H1 (cell line): Measurements from ENCODE around the gene SPTB. TPM values are rescaled to one million over a fixed set of nuclear protein-coding genes. Genes with fewer than 3 reads are reported as not detected.

ENCODE experiments used
- CTCF ChIA-PET: fragments of 300-600 bp; sonication (Branson Sonifier 250); formaldehyde crosslinking; loops from one replicate; lab custom pipeline; 2021; ENCODE audit not compliant: partially characterized antibody; lab: Charles Lee
- POLR2A ChIA-PET: fragments of 300-600 bp; sonication (Branson Sonifier 250); formaldehyde crosslinking; loops from one replicate; lab custom pipeline; 2021; ENCODE audit warnings: inconsistent platforms; ENCODE audit not compliant: partially characterized antibody; lab: Charles Lee
- DNase-seq, 2 experiments: peaks; one replicate each; pipeline versions ENCODE4 v3.0.0 to v3.0.0-alpha.2; 2010 to 2022; ENCODE audit warnings: low spot score in 2 of 2, low read depth in 1 of 2, mixed read lengths in 1 of 2
- FAIRE-seq: peaks from 2 replicates; lab custom pipeline; 2011; peaks lifted over from hg19 to GRCh38; lab: Jason Lieb, UNC
- H2AFZ ChIP-seq: 2 replicates; pipeline ENCODE4 v1.8.1; 2012; ENCODE audit warnings: low read length, inconsistent platforms
- H2AK5ac ChIP-seq: 2 replicates; pipeline ENCODE4 v1.6.1; 2013; ENCODE audit warnings: low read depth, low read length
- H2BK120ac ChIP-seq: replicated peaks from 2 replicates; pipeline ENCODE3; 2013; ENCODE audit warnings: low read depth, low read length, inconsistent platforms
- H2BK12ac ChIP-seq: 2 replicates; pipeline ENCODE4 v1.6.1; 2013; ENCODE audit warnings: low read depth, low read length
- H2BK15ac ChIP-seq: 2 replicates; pipeline ENCODE4 v1.6.1; 2013; ENCODE audit warnings: low read length
- H2BK20ac ChIP-seq: 2 replicates; pipeline ENCODE4 v1.6.1; 2013; ENCODE audit warnings: low read length
- H2BK5ac ChIP-seq: 2 replicates; pipeline ENCODE4 v1.6.1; 2013; ENCODE audit warnings: low read depth, low read length
- H3K14ac ChIP-seq: 2 replicates; pipeline ENCODE4 v1.6.1; 2013; ENCODE audit warnings: inconsistent platforms; ENCODE audit not compliant: insufficient read length
- H3K18ac ChIP-seq: 2 replicates; pipeline ENCODE4 v1.6.1; 2013; ENCODE audit warnings: low read length; ENCODE audit errors: extremely low read depth
- H3K23ac ChIP-seq: 2 replicates; pipeline ENCODE4 v1.6.1; 2013; ENCODE audit warnings: inconsistent platforms; ENCODE audit not compliant: insufficient read length
- H3K23me2 ChIP-seq: 2 replicates; pipeline ENCODE4 v1.6.1; 2013; ENCODE audit warnings: low read depth, low read length
- H3K27ac ChIP-seq: 2 replicates; pipeline ENCODE4 v1.6.1; 2011; ENCODE audit warnings: low read depth, low read length, inconsistent platforms
- H3K27me3 ChIP-seq, 4 experiments: replicated peaks in 1 of 4; 1 replicate in 1 of 4; 2 replicates in 3 of 4; pipeline versions ENCODE4 v1.6.1 to v1.8.1; 2011 to 2013; ENCODE audit warnings: low read length in 3 of 4, mild to moderate bottlenecking in 3 of 4, inconsistent platforms in 2 of 4, mixed read lengths in 2 of 4, moderate library complexity in 1 of 4; ENCODE audit not compliant: control insufficient read depth in 3 of 4, insufficient read depth in 3 of 4; ENCODE audit errors: extremely low read depth in 1 of 4
- H3K36me3 ChIP-seq, 4 experiments: 2 replicates each; pipeline versions ENCODE4 v1.6.1 to v1.8.1; 2011 to 2013; ENCODE audit warnings: mild to moderate bottlenecking in 4 of 4, low read length in 3 of 4, moderate library complexity in 2 of 4, control low read depth in 1 of 4, inconsistent platforms in 1 of 4; ENCODE audit not compliant: insufficient read depth in 4 of 4, control insufficient read depth in 2 of 4
- H3K4ac ChIP-seq: replicated peaks from 2 replicates; pipeline ENCODE3; 2013; ENCODE audit warnings: low read length, low read depth, mixed read lengths, inconsistent platforms; ENCODE audit not compliant: insufficient read length
- H3K4me1 ChIP-seq, 4 experiments: replicated peaks in 1 of 4; 1 replicate in 1 of 4; 2 replicates in 3 of 4; pipeline versions ENCODE4 v1.6.1 to v1.8.1; 2011 to 2013; ENCODE audit warnings: low read length in 3 of 4, inconsistent platforms in 2 of 4, mixed read lengths in 1 of 4; ENCODE audit not compliant: insufficient read depth in 4 of 4, control insufficient read depth in 3 of 4
- H3K4me2 ChIP-seq, 2 experiments: 2 replicates each; pipeline versions ENCODE4 v1.6.1 to v1.8.1; 2011 to 2013; ENCODE audit warnings: low read depth in 2 of 2, low read length in 2 of 2, control low read depth in 1 of 2, inconsistent platforms in 1 of 2, mild to moderate bottlenecking in 1 of 2; ENCODE audit not compliant: insufficient read depth in 1 of 2
- H3K4me3 ChIP-seq, 4 experiments: fragments of 200-600, 300-600 bp in 1 of 4; sonication (generic), shearing (Covaris generic), sonication (Bioruptor Twin) in 1 of 4; 2 replicates each; pipeline versions ENCODE4 v1.5.1 to v1.8.1; 2011 to 2016; ENCODE audit warnings: low read length in 4 of 4, low read depth in 3 of 4, control low read depth in 2 of 4, inconsistent platforms in 2 of 4, mild to moderate bottlenecking in 2 of 4, mixed read lengths in 1 of 4, moderate library complexity in 1 of 4; ENCODE audit not compliant: insufficient read depth in 2 of 4; ENCODE audit errors: extremely low read depth in 1 of 4
- H3K56ac ChIP-seq: replicated peaks from 2 replicates; pipeline ENCODE3; 2013; ENCODE audit warnings: low read depth, mild to moderate bottlenecking, mixed read lengths, low read length, inconsistent platforms; ENCODE audit not compliant: insufficient read length
- H3K79me1 ChIP-seq: 2 replicates; pipeline ENCODE4 v1.6.1; 2013; ENCODE audit warnings: low read depth, low read length, control low read depth
- H3K79me2 ChIP-seq, 2 experiments: 2 replicates each; pipeline versions ENCODE4 v1.6.1 to v1.8.1; 2012 to 2013; ENCODE audit warnings: low read length in 2 of 2, mild to moderate bottlenecking in 2 of 2, inconsistent platforms in 1 of 2; ENCODE audit not compliant: insufficient read depth in 2 of 2, control insufficient read depth in 1 of 2
- H3K9ac ChIP-seq, 4 experiments: replicated peaks in 1 of 4; 1 replicate in 1 of 4; 2 replicates in 3 of 4; pipeline versions ENCODE4 v1.6.1 to v1.8.1; 2011 to 2013; ENCODE audit warnings: low read depth in 3 of 4, low read length in 3 of 4, control low read depth in 2 of 4, mild to moderate bottlenecking in 2 of 4, moderate library complexity in 2 of 4, inconsistent platforms in 1 of 4; ENCODE audit errors: extremely low read depth in 1 of 4
- H3K9me3 ChIP-seq, 2 experiments: 2 replicates each; pipeline versions ENCODE4 v1.6.1 to v1.8.1; 2012 to 2013; ENCODE audit warnings: mild to moderate bottlenecking in 2 of 2, moderate library complexity in 2 of 2, control low read depth in 1 of 2, inconsistent platforms in 1 of 2, low read depth in 1 of 2, low read length in 1 of 2, mixed read lengths in 1 of 2; ENCODE audit not compliant: insufficient read depth in 2 of 2
- H4K20me1 ChIP-seq, 2 experiments: replicated peaks in 1 of 2; 2 replicates each; pipeline versions ENCODE3 to v1.8.1; 2011 to 2013; ENCODE audit warnings: inconsistent platforms in 2 of 2, low read length in 2 of 2, mild to moderate bottlenecking in 1 of 2; ENCODE audit not compliant: insufficient read depth in 2 of 2, control insufficient read depth in 1 of 2
- H4K5ac ChIP-seq: 2 replicates; pipeline ENCODE4 v1.6.1; 2013; ENCODE audit warnings: low read length, low read depth, mixed read lengths, inconsistent platforms; ENCODE audit not compliant: insufficient read length
- H4K8ac ChIP-seq: 2 replicates; pipeline ENCODE4 v1.8.0; 2013; ENCODE audit warnings: mild to moderate bottlenecking, moderate library complexity, low read length, inconsistent platforms; ENCODE audit not compliant: insufficient read depth; ENCODE audit errors: extremely low read depth
- H4K91ac ChIP-seq: replicated peaks from 2 replicates; pipeline ENCODE3; 2013; ENCODE audit warnings: low read length, mixed read lengths, inconsistent platforms; ENCODE audit not compliant: insufficient read length
- EP300 ChIP-seq, 2 experiments: IDR thresholded peaks; 1 replicate in 1 of 2; 2 replicates in 1 of 2; pipeline ENCODE4 v1.6.1; 2011 to 2012; ENCODE audit warnings: low read depth in 2 of 2, low read length in 2 of 2, mild to moderate bottlenecking in 2 of 2, borderline replicate concordance in 1 of 2, inconsistent platforms in 1 of 2, moderate library complexity in 1 of 2
- PHF8 ChIP-seq: fragments of 200-600 bp; sonication (generic); conservative IDR thresholded peaks from 2 replicates; pipeline ENCODE4 v1.7.1; 2012; ENCODE audit warnings: low read depth, mild to moderate bottlenecking, inconsistent platforms, low read length, moderate library complexity
- POU5F1 ChIP-seq: IDR thresholded peaks from 2 replicates; pipeline ENCODE4 v1.6.1; 2011; ENCODE audit warnings: low read depth, mild to moderate bottlenecking, low read length, moderate library complexity
- SAP30 ChIP-seq: fragments of 300-600 bp; sonication (generic); IDR thresholded peaks from 2 replicates; pipeline ENCODE4 v1.7.1; 2012; ENCODE audit warnings: low read length, moderate library complexity, mild to moderate bottlenecking, inconsistent platforms; ENCODE audit not compliant: insufficient read depth, insufficient replicate concordance
- SRF ChIP-seq: IDR thresholded peaks from 2 replicates; pipeline ENCODE4 v1.6.1; 2011; ENCODE audit warnings: mild to moderate bottlenecking, low read depth, low read length, moderate library complexity
- WGBS, 2 experiments: shearing (Covaris generic) in 1 of 2; methylation state at CpG; one replicate each; pipeline versions ENCODE4 v1.1.6 to v1.1.7; 2013 to 2015; ENCODE audit warnings: low lambda C conversion rate in 2 of 2, mixed read lengths in 2 of 2, inconsistent platforms in 1 of 2, low coverage in 1 of 2, missing lambda C conversion rate in 1 of 2; ENCODE audit not compliant: insufficient replicate concordance in 2 of 2, insufficient coverage in 1 of 2, insufficient read length in 1 of 2; ENCODE audit errors: extremely low coverage in 1 of 2, missing lambda C conversion rate in 1 of 2; 5-methylcytosine and 5-hydroxymethylcytosine counted together
- polyA plus RNA-seq, 7 experiments: library from polyadenylated mRNA; depleted of rRNA in 3 of 7; stranded (reverse) in 5 of 7; unstranded in 2 of 7; fragments of >200 nt in 5 of 7; fragments of 200-250 nt in 2 of 7; gene quantifications; 1 replicate in 5 of 7; 2 replicates in 1 of 7; 4 replicates in 1 of 7; pipeline versions ENCODE4 v1.2.1 to v1.2.3, GENCODE V29; 2011 to 2013; ENCODE audit warnings: missing spikeins in 2 of 7, mixed read lengths in 2 of 7
- total RNA-seq: library from RNA; stranded (reverse); fragmentation: NEBNext Ultra II Directional; extraction: Animal tissue kit (Norgen Biotek cat#: 25700); gene quantifications from 2 replicates; pipeline ENCODE4 v1.2.1, GENCODE V29; 2021
- TF ChIP-seq, protein P1 (sequence below): IDR thresholded peaks from 2 replicates; pipeline ENCODE4 v1.6.1; 2011; ENCODE audit warnings: low read depth, mild to moderate bottlenecking, low read length; ENCODE audit not compliant: insufficient read depth

SPTB gene
- total and polyA plus RNA-seq, 2 of the 8 experiments (the other 6 are each of a cell fraction or from before 2014, with no cell fraction given): 0.30 to 2.4 TPM

DNA sequence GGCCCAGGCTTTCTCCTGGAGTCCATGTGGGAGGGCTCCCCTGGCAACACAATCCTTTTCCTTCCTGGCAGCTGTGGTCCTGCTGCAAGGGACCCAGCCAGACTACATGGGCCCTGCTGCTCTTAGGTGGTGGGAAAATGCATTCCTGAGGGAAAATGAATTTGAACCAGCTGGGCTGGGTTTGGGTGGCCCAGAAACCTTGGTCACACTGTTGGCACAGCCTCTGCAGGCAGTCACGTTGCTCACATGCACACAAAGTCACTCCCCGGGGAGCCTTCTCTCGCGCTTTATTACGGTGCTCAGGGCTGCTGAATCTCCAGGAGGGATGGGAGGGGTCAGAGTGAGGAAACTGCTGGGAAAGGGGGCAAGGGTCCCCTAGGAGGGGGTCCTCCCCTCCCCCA is 158.3 kb downstream of the SPTB start:
- POLR2A ChIA-PET: interaction anchor here (0.9 to 3.2 kb wide), 4 partner anchors 13 to 217 kb away, joined by 3 to 13 read pairs (median 6); partner anchors contain the start of genes PLEKHG3 and ZBTB1
- Histone ChIP-seq H3K18ac (peak overlapping the region; percentile 89), H4K5ac (no peak overlapping the region), H3K79me2 (peaks cover 12 to 98% of the 10 kb centered on the region in 2 experiments), H3K4ac (no peak overlapping the region), H2BK15ac (peak overlapping the region; percentile 63; the same call in 1 of the 2 replicates), H3K4me3 (no peak overlapping the region), H2BK5ac (0 out of 2 replicates have a peak overlapping the region, but pooled peaks have one; percentile 1), H2BK12ac (0 out of 2 replicates have a peak overlapping the region, but pooled peaks have one; percentile 77), H3K23ac (no peak overlapping the region), H2AK5ac (no peak overlapping the region), H3K4me2 (peak overlapping the region in 1 of 2 experiments; percentile 31; a peak in 1 of 4 replicates), H4K91ac (peak overlapping the region; percentile 6), H4K8ac (peak overlapping the region; percentile 9; the same call in 1 of the 2 replicates), H3K14ac (no peak overlapping the region), H4K20me1 (peaks cover 37 to 57% of the 10 kb centered on the region in 2 experiments), H3K36me3 (no peaks in the 10 kb centered on the region), H3K27ac (peak overlapping the region; percentile 20; the same call in 1 of the 2 replicates), H3K56ac (no peak overlapping the region), H3K79me1 (peaks cover 22% of the 10 kb centered on the region), H3K9me3 (no peaks in the 10 kb centered on the region), H2AFZ (no peak overlapping the region), H2BK20ac (no peak overlapping the region), H3K9ac (no peak overlapping the region), H2BK120ac (no peak overlapping the region), H3K4me1 (peaks cover 57 to 81% (median 68%) of the 10 kb centered on the region in 4 experiments), H3K23me2 (peaks cover 6% of the 10 kb centered on the region; the same call in 1 of the 2 replicates), H3K27me3 (0 out of 7 replicates have a peak, but pooled peaks cover 0 to 3% (median 0%) of the 10 kb centered on the region in 4 experiments)
- TF ChIP-seq SAP30 (no peak), EP300 (IDR thresholded peaks at IDR 0.05; ENCODE audit: borderline replicate concordance in 1 of 2, low read depth in 2 of 2, low read length in 2 of 2) (no peak), PHF8 (no peak), SRF (no peak), POU5F1 (no peak)
- TF ChIP-seq, protein P1, sequence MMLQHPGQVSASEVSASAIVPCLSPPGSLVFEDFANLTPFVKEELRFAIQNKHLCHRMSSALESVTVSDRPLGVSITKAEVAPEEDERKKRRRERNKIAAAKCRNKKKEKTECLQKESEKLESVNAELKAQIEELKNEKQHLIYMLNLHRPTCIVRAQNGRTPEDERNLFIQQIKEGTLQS: no peak
- CTCF ChIA-PET: interaction anchor here (0.9 to 4.6 kb wide), 10 partner anchors 15 to 51 kb away, joined by 3 to 14 read pairs (median 4); no protein-coding TSS in a partner anchor
- WGBS, 2 experiments: 74% methylated on average over 5 of the region's 5 CpGs; no CpG with 5 or more reads in 1 of the 2 experiments
- DNase-seq (no peak), FAIRE-seq (no peak)
